HepG2 (cell line): ENCODE measurements around the gene ECSIT. TPM values are rescaled to one million over a fixed set of nuclear protein-coding genes. Genes with fewer than 3 reads are reported as not detected.

ENCODE experiments used
- ATF3 ChIP-seq: sonication (generic); formaldehyde crosslinking; IDR thresholded peaks from 2 replicates; pipeline ENCODE4 v1.4.0; 2020; ENCODE audit warnings: missing genetic modification reagents
- BRCA1 ChIP-seq: sonication (generic); formaldehyde crosslinking; IDR thresholded peaks from 2 replicates; pipeline ENCODE4 v1.4.0; 2020; ENCODE audit warnings: missing genetic modification reagents
- DR1 ChIP-seq: sonication (generic); formaldehyde crosslinking; IDR thresholded peaks from 2 replicates; pipeline ENCODE4 v1.8.0; 2021; ENCODE audit warnings: mild to moderate bottlenecking, missing genetic modification reagents, inconsistent platforms
- HBP1 ChIP-seq: IDR thresholded peaks from 2 replicates; pipeline ENCODE4 v1.6.1; 2016; ENCODE audit warnings: low read depth, control low read depth
- KAT8 ChIP-seq: IDR thresholded peaks from 2 replicates; pipeline ENCODE4 v1.6.1; 2016; ENCODE audit warnings: missing genetic modification reagents, missing compliant biosample characterization
- KLF16 ChIP-seq, 2 experiments: sonication (generic) in 1 of 2; formaldehyde crosslinking in 1 of 2; IDR thresholded peaks; 2 replicates each; pipeline versions ENCODE4 v1.6.1 to v1.8.0; 2016 to 2023; ENCODE audit warnings: missing genetic modification reagents in 2 of 2, missing compliant biosample characterization in 1 of 2
- MEIS2 ChIP-seq: sonication (generic); formaldehyde crosslinking; IDR thresholded peaks from 2 replicates; pipeline ENCODE4 v1.9.0; 2021; ENCODE audit warnings: mild to moderate bottlenecking, missing genetic modification reagents
- NFE2L2 ChIP-seq: fragments of 150-350 bp; IDR thresholded peaks from 2 replicates; pipeline ENCODE4 v1.6.1; 2014; ENCODE audit warnings: low read length
- NR2C2 ChIP-seq: sonication (generic); formaldehyde crosslinking; IDR thresholded peaks from 2 replicates; pipeline ENCODE4 v1.4.0; 2020; ENCODE audit warnings: missing genetic modification reagents, mild to moderate bottlenecking, moderate library complexity, borderline replicate concordance
- SMAD1 ChIP-seq: sonication (generic); formaldehyde crosslinking; IDR thresholded peaks from 2 replicates; pipeline ENCODE4 v1.4.0; 2020; ENCODE audit warnings: missing genetic modification reagents, low read depth, mild to moderate bottlenecking, borderline replicate concordance
- ZBTB46 ChIP-seq: sonication (generic); formaldehyde crosslinking; IDR thresholded peaks from 2 replicates; pipeline ENCODE4 v1.4.0; 2020; ENCODE audit warnings: mild to moderate bottlenecking, missing genetic modification reagents, borderline replicate concordance
- ZKSCAN1 ChIP-seq: fragments of 150-350 bp; IDR thresholded peaks from 2 replicates; pipeline ENCODE4 v1.6.1; 2014; ENCODE audit warnings: low read length
- ZNF138 ChIP-seq: sonication (generic); formaldehyde crosslinking; IDR thresholded peaks from 2 replicates; pipeline ENCODE4 v1.5.0; 2020; ENCODE audit warnings: mild to moderate bottlenecking, low read depth, missing genetic modification reagents
- ZNF362 ChIP-seq: sonication (generic); formaldehyde crosslinking; IDR thresholded peaks from 2 replicates; pipeline ENCODE4 v1.4.0; 2020; ENCODE audit warnings: missing genetic modification reagents, mild to moderate bottlenecking, borderline replicate concordance
- ZNF552 ChIP-seq: sonication (generic); formaldehyde crosslinking; IDR thresholded peaks from 2 replicates; pipeline ENCODE4 v1.9.0; 2022; ENCODE audit warnings: missing genetic modification reagents, mild to moderate bottlenecking, borderline replicate concordance
- ZNF660 ChIP-seq: sonication (generic); formaldehyde crosslinking; IDR thresholded peaks from 2 replicates; pipeline ENCODE4 v1.5.1; 2020; ENCODE audit warnings: mild to moderate bottlenecking, low read depth, missing genetic modification reagents, borderline replicate concordance
- polyA plus RNA-seq, 8 experiments: library from polyadenylated mRNA; depleted of rRNA in 3 of 8; stranded (reverse) in 7 of 8; unstranded in 1 of 8; fragments of >200 nt; fragmentation: Illumina TruSeq in 4 of 8; extraction: Trizol in 4 of 8; gene quantifications; 2 replicates each; pipeline versions ENCODE4 v1.2.1 to v1.2.3, GENCODE V29; 2011 to 2016; ENCODE audit warnings: low read depth in 4 of 8, missing spikeins in 1 of 8, mixed read lengths in 1 of 8; ENCODE audit not compliant: insufficient read depth in 1 of 8
- total RNA-seq, 5 experiments: library from RNA; depleted of rRNA; stranded (reverse); fragments of >200 nt; fragmentation: Illumina TruSeq; extraction: Trizol; gene quantifications; 2 replicates each; pipeline ENCODE4 v1.2.3, GENCODE V29; 2016; ENCODE audit warnings: low read depth in 1 of 5
- TF ChIP-seq, protein P1 (sequence below): sonication (generic); formaldehyde crosslinking; IDR thresholded peaks from 2 replicates; pipeline ENCODE4 v1.8.1; 2022; ENCODE audit warnings: low read depth, mild to moderate bottlenecking, missing genetic modification reagents
- TF ChIP-seq, protein P2 (sequence below): sonication (generic); formaldehyde crosslinking; IDR thresholded peaks from 2 replicates; pipeline ENCODE4 v1.4.0; 2020; ENCODE audit warnings: missing genetic modification reagents, borderline replicate concordance

ECSIT gene
- total and polyA plus RNA-seq, 2 of the 13 experiments (the other 11 are each of a cell fraction or from before 2014, with no cell fraction given) = 36.4 to 62.3 TPM

DNA sequence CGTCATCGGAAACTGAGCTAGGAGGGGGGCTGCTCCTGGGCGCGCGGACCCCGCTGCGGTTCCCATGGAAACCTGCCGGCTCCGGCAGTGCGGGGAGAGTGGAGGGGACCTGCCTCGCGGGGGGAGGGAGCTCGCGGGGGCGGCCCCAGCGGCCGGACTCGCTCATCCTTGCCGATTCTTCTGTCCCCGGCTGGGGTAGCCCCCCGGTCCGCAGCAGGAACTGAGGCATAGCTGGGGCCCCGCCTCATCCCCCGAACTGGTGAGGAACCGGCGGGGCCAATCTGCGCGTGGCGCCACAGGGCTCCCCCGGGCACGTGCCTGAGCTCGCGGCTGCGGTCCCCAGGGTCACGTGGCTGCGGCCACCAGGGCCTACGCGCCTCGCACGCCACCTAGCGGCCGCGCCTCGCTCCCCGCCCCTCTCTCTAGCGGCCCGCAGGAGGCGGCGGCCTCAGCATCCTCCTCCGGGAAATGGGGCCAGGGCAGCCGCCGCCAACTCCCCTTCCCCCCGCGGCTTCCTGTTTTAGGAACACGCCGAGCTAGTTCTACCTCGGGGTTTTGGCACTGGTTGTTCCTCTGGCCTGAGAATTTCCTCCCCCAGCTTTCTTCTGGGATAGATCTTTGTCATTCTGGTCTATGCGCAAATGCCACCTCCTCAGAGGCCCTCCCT lies 46.4 kb downstream of the ECSIT start (continued):
- TF ChIP-seq ZNF138 (CRISPR knock-in tag) (no peak), HBP1 (CRISPR knock-in tag) (0 out of 2 replicates have a peak, but pooled peaks have one; percentile 31), ZBTB46 (CRISPR knock-in tag) (no peak), ATF3 (no peak; the same call in 1 of the 2 replicates), MEIS2 (CRISPR knock-in tag) (peak; percentile 94), KLF16 (CRISPR knock-in tag; IDR thresholded peaks at IDR 0.05) (peak; percentile 74 to 87; a peak in 2 of 4 replicates), DR1 (CRISPR knock-in tag) (peak; percentile 37; the same call in 1 of the 2 replicates), ZKSCAN1 (no peak), NR2C2 (CRISPR knock-in tag) (peak; percentile 46; the same call in 1 of the 2 replicates), ZNF660 (no peak), ZNF552 (peak; percentile 85; the same call in 1 of the 2 replicates), BRCA1 (CRISPR knock-in tag) (peak; percentile 76; the same call in 1 of the 2 replicates), KAT8 (CRISPR knock-in tag) (peak; percentile 45; the same call in 1 of the 2 replicates), SMAD1 (CRISPR knock-in tag) (0 out of 2 replicates have a peak, but pooled peaks have one; percentile 41), ZNF362 (CRISPR knock-in tag) (no peak; the same call in 1 of the 2 replicates), NFE2L2 (no peak)
- TF ChIP-seq, protein P1, sequence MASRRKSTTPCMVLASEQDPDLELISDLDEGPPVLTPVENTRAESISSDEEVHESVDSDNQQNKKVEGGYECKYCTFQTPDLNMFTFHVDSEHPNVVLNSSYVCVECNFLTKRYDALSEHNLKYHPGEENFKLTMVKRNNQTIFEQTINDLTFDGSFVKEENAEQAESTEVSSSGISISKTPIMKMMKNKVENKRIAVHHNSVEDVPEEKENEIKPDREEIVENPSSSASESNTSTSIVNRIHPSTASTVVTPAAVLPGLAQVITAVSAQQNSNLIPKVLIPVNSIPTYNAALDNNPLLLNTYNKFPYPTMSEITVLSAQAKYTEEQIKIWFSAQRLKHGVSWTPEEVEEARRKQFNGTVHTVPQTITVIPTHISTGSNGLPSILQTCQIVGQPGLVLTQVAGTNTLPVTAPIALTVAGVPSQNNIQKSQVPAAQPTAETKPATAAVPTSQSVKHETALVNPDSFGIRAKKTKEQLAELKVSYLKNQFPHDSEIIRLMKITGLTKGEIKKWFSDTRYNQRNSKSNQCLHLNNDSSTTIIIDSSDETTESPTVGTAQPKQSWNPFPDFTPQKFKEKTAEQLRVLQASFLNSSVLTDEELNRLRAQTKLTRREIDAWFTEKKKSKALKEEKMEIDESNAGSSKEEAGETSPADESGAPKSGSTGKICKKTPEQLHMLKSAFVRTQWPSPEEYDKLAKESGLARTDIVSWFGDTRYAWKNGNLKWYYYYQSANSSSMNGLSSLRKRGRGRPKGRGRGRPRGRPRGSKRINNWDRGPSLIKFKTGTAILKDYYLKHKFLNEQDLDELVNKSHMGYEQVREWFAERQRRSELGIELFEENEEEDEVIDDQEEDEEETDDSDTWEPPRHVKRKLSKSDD (CRISPR knock-in tag) = peak; percentile 81; the same call in 1 of the 2 replicates
- TF ChIP-seq, protein P2, sequence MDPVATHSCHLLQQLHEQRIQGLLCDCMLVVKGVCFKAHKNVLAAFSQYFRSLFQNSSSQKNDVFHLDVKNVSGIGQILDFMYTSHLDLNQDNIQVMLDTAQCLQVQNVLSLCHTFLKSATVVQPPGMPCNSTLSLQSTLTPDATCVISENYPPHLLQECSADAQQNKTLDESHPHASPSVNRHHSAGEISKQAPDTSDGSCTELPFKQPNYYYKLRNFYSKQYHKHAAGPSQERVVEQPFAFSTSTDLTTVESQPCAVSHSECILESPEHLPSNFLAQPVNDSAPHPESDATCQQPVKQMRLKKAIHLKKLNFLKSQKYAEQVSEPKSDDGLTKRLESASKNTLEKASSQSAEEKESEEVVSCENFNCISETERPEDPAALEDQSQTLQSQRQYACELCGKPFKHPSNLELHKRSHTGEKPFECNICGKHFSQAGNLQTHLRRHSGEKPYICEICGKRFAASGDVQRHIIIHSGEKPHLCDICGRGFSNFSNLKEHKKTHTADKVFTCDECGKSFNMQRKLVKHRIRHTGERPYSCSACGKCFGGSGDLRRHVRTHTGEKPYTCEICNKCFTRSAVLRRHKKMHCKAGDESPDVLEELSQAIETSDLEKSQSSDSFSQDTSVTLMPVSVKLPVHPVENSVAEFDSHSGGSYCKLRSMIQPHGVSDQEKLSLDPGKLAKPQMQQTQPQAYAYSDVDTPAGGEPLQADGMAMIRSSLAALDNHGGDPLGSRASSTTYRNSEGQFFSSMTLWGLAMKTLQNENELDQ = no peak
